Activated CD4-positive, alpha-beta T cell treated with anti-CD3 and anti-CD28 coated beads, Interleukin-2, amount 10 ng/mL, durations not matched to agents 24 days and 14 days (primary cell): ENCODE measurements around the gene DAO. TPM values are rescaled to one million over a fixed set of nuclear protein-coding genes. Genes with fewer than 3 reads are reported as not detected.
"Not testable (repeated sequence)": the region's sequence is repeated elsewhere in the genome, so short reads cannot be mapped to it uniquely, and the experiment has no call there.

Experiments
- DNase-seq: peaks from one replicate; pipeline ENCODE4 v3.0.0; 2022
- H3K27ac Mint-ChIP-seq: one replicate; pipeline ENCODE4 v1.8.0; 2022; ENCODE audit warnings: mild to moderate bottlenecking, mixed read lengths
- H3K27me3 Mint-ChIP-seq: one replicate; pipeline ENCODE4 v1.8.0; 2022; ENCODE audit warnings: mixed read lengths
- H3K36me3 Mint-ChIP-seq: one replicate; pipeline ENCODE4 v1.8.0; 2022; ENCODE audit warnings: low read depth, mild to moderate bottlenecking, mixed read lengths
- H3K4me1 Mint-ChIP-seq: one replicate; pipeline ENCODE4 v1.8.0; 2021; ENCODE audit warnings: mixed read lengths
- H3K4me3 Mint-ChIP-seq: one replicate; pipeline ENCODE4 v1.8.0; 2022; ENCODE audit warnings: mild to moderate bottlenecking, moderate library complexity, mixed read lengths
- H3K9me3 Mint-ChIP-seq: one replicate; pipeline ENCODE4 v1.8.0; 2021; ENCODE audit warnings: mixed read lengths
- intact Hi-C: fragments of 100-400 bp; cut with micrococcal nuclease; formaldehyde crosslinking; loops from one replicate; pipeline ENCODE4 v1.15.1; 2023
- total RNA-seq: library from RNA; stranded (reverse); gene quantifications from 2 replicates; pipeline ENCODE4 v1.2.3, GENCODE V29; 2022

DAO gene
- total RNA-seq, 1 donor from 2014 or later = not detected

DNA sequence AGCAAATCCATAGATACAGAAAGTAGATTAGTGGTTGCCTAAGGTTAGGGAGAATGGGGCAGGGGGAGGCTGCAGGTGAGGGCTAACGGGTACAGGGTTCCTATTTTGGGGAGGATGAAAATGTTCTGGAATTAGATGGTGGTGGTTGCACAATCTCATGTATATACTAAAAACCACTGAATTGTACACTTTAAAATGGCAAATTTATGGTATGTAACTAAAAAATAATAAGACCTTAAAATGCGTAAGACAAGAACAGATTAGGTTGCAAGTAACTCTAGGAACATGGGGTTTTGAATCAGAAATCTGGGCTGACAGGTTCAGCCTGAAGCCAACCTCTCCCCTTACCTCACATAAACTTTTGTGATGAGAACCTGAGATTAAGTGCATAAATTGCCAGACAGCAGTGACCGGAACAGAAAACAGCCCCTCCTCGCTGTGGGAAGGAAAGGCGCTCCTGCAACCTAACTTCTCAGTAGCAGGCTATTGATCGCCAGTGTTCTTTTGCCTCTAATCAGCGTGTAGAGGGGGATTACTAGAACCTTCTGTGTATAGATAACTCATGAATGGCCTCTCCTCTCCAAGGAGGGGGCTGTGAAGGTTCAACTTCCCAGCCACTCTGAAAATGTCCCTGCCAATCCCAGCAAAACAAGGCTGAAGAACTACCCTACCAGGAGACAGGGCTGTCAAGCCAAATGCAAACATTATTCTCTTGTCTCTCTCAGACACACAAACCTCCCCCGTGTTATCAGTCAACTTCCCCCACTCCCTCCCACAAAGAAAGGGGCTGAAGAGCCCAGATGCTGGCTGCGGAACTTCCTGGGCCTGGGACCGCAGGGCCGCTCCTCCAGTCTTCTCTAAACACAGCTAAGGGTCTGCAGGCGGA lies 24.4 kb upstream of the DAO start:
- H3K4me3 Mint-ChIP-seq = peak overlapping the region; percentile 91
- DNase-seq = no peak
- intact Hi-C loops = loop anchor here (1.0 to 5.0 kb wide), 7 partner anchors 17 to 717 kb away; partner anchors contain the start of genes ALKBH2, ISCU, MMAB and MVK
- no peaks in the 10 kb centered on the region for H3K9me3 Mint-ChIP-seq
- H3K27me3 Mint-ChIP-seq = peaks cover 1% of the 10 kb centered on the region
- peaks cover 43% of the 10 kb centered on the region for H3K4me1 Mint-ChIP-seq
- H3K36me3 Mint-ChIP-seq = peaks cover 22% of the 10 kb centered on the region
- peak overlapping the region; percentile 84 for H3K27ac Mint-ChIP-seq

DNA sequence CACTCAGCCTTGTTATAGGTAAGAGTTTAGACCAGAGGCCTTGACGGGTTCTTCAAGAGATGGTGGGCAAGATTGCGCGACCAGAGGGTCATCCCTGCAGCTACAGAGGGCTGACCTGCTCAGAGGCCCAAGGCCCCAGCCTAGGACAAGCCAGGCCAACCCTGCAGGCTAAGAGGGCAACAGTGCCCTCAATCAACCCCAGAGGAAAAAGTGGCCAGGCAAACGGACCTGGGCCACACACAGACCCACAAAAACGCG lies 23.8 kb upstream of the DAO start:
- peaks cover 43% of the 10 kb centered on the region for H3K4me1 Mint-ChIP-seq
- peak overlapping the region; percentile 84 for H3K27ac Mint-ChIP-seq
- peaks cover 1% of the 10 kb centered on the region for H3K27me3 Mint-ChIP-seq
- DNase-seq = no peak
- no peaks in the 10 kb centered on the region for H3K9me3 Mint-ChIP-seq
- peaks cover 22% of the 10 kb centered on the region for H3K36me3 Mint-ChIP-seq
- H3K4me3 Mint-ChIP-seq = peak overlapping the region; percentile 91
- intact Hi-C loops = loop anchor here (1.0 to 5.0 kb wide), 7 partner anchors 18 to 716 kb away; partner anchors contain the start of genes ALKBH2, ISCU, MMAB and MVK

DNA sequence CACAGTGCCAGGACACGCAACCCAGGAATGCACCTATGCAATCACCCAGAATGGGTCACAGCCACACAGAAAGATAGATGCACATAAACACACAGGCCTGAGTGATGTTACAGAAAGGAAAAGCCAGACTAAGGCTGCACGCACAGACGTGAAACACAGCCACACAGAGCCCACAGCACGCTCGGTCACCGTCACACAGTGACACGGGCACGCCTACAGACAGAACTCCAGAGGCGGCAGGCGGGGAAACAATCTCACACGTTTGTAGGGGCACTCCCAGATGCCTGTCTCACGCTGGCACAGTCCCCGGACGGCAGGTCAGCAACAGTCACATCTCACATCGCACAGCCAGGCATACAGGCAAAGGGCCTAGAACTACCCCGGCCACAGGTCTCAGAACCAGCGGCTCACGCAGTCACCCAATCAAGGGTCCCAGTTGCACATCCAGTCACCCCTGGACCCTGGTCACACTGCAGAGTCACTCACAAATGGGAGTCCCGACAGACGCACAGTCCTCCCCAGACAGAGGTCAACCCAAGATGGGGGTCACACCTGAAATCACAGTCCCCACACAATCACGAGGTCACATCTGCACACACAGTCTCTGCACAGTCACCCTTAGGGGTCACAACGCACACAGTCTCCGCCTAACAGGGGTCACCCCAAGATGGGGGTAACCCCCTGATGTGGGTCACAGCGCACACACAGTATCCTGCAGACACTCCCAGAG lies 23.3 kb upstream of the DAO start:
- H3K4me1 Mint-ChIP-seq = peaks cover 43% of the 10 kb centered on the region
- H3K36me3 Mint-ChIP-seq = peaks cover 21% of the 10 kb centered on the region
- peaks cover 1% of the 10 kb centered on the region for H3K27me3 Mint-ChIP-seq
- intact Hi-C loops = loop anchor here (1.0 to 5.0 kb wide), 7 partner anchors 18 to 716 kb away; partner anchors contain the start of genes ALKBH2, ISCU, MMAB and MVK
- peak; percentile 84 for DNase-seq
- peak overlapping the region; percentile 91 for H3K4me3 Mint-ChIP-seq
- H3K9me3 Mint-ChIP-seq = no peaks in the 10 kb centered on the region
- H3K27ac Mint-ChIP-seq = peak overlapping the region; percentile 84

DNA sequence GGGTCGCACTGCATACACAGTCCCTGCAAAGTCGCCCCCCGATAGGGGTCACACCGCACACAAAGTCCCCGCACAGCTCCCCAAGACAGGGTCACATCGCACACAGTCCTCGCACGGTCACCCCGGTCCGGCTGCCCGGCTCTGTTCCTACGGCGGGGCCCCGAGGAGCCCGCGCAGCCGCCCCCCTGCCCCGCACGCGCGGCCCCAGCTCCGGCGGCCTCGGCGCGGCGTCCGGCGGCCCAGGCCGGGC lies 22.8 kb upstream of the DAO start:
- Mint-ChIP-seq H3K27ac (peak overlapping the region; percentile 84), H3K4me3 (peak overlapping the region; percentile 91), H3K27me3 (peaks cover 1% of the 10 kb centered on the region), H3K36me3 (peaks cover 18% of the 10 kb centered on the region), H3K9me3 (no peaks in the 10 kb centered on the region), H3K4me1 (peaks cover 43% of the 10 kb centered on the region)
- DNase-seq = no peak
- intact Hi-C loops = loop anchor here (2.0 to 5.0 kb wide), 5 partner anchors 35 to 715 kb away; partner anchors contain the start of genes ISCU, MMAB, MVK and USP30

DNA sequence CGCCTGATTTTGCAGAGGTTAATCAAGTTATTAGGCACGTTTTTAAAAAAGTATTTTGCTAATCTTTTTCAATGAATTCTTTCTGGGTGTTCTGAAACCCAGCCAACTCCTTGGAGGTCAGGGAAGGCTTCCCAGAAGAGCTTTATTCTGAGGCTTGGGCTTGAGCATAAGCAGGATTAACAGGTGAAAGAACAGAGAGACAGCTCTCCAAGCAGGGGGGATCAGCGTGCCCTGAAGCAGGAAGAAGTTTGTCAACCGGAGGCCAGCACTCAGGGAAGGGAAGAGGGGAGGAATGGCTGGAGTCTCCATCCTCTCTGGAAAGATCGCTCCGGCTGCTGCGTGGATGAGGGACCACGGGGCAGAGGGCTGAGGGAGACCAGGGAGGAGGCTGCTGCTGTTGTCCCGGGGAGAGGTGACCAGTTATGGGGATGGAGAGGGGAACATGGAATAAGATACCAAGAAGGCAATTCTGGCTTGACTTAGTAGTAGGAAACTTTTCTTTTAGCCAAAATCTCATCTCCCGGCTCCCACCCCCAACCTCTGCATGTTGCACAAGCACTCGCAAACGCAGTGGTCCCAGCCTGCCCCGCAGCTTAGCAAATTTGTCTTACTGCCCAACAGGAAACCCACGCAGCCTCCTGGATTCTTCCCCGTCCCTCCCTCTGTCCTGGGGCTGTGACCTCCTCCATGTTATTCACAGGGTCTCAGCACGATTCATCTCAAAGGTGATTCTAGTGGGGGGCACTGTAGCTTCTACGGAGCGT lies 21.4 kb upstream of the DAO start:
- Mint-ChIP-seq H3K4me1 (peaks cover 41% of the 10 kb centered on the region), H3K36me3 (peaks cover 13% of the 10 kb centered on the region), H3K4me3 (peak overlapping the region; percentile 90), H3K27me3 (peaks cover 1% of the 10 kb centered on the region), H3K9me3 (no peaks in the 10 kb centered on the region), H3K27ac (peak overlapping the region; percentile 91)
- intact Hi-C loops = loop anchor here (5.0 kb wide), 3 partner anchors 36 to 714 kb away; partner anchors contain the start of genes MMAB and MVK
- DNase-seq = peak; percentile 68

DNA sequence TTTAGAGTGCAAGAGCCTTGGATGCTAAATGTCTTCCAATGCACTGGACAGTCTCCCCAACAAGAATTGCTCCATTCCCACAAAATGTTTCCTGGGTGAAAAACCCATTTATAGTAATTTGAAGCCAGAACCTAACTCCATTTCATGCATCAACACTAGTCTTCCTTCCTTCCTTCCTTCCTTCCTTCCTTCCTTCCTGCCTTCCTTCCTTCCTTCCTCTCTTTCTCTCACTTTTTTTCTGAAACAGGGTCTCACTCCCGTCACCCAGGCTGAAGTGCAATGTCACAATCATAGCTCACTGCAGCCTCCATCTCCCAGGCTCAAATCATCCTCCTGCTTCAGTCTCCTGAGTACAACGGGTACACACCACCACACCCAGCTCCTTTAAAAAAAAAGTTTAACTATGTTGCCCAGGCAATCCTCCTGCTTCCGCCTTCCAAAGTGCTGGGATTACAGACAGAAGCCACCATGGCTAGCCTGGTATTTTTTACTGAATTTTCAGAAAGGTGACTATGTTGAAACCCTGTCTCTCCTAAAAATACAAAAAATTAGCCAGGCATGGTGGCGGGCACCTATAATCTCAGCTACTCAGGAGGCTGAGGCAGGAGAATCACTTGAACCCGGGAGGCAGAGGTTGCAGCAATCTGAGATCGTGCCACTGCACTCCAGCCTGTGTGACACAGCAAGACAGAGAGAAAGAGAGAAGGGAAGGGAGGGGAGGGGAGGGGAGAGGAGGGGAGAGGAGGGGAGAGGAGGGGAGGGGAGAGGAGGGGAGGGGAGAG lies 20.6 kb upstream of the DAO start:
- not testable (repeated sequence) for H3K9me3 Mint-ChIP-seq, H3K27me3 Mint-ChIP-seq, DNase-seq, H3K36me3 Mint-ChIP-seq
- H3K4me3 Mint-ChIP-seq = peak overlapping the region; percentile 90
- peaks cover 39% of the 10 kb centered on the region for H3K4me1 Mint-ChIP-seq
- intact Hi-C loops = loop anchor here (5.0 kb wide), 3 partner anchors 37 to 713 kb away; partner anchors contain the start of genes MMAB and MVK
- peak overlapping the region; percentile 17 for H3K27ac Mint-ChIP-seq

DNA sequence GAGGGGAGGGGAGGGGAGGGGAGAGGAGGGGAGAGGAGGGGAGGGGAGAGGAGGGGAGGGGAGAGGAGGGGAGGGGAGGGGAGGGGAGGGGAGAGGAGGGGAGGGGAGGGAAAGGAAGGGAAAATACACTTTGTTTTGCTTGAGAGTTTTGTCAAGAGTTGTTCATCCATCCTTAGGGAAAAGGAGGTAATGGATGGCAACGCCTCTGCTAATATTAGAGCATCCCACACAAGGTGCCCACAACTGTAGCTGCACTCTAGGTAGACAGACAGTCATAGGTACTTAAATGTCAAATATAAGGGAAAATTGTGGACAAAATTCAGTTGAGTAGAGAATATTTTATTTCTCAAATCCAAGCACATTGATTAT lies 20.0 kb upstream of the DAO start:
- H3K4me1 Mint-ChIP-seq = peaks cover 36% of the 10 kb centered on the region
- H3K4me3 Mint-ChIP-seq = no peak overlapping the region
- H3K36me3 Mint-ChIP-seq = peaks cover 5% of the 10 kb centered on the region
- DNase-seq = no peak
- H3K27ac Mint-ChIP-seq = no peak overlapping the region
- intact Hi-C loops = loop anchor here (5.0 kb wide), 3 partner anchors 38 to 712 kb away; partner anchors contain the start of genes MMAB and MVK
- no peaks in the 10 kb centered on the region for H3K9me3 Mint-ChIP-seq
- H3K27me3 Mint-ChIP-seq = peaks cover 4% of the 10 kb centered on the region

DNA sequence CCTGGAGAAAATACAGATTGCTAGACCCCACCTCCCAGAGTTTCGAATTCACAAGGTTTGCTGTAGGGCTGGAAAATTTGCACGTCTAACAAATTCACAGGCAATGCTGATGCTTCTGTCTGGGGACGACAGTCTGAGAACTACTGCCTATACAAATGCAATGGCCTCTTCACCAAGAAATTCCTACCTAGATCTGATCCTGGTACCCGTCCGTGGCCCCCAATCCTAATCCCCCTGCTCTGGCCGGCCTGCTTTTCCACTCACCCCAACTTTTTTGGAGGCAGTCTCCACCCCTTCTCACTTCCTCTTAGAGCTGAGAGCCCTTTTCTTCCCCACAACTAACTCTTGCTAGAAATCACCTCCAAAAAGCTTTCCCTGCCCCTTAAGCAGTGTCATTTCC lies 19.4 kb upstream of the DAO start:
- peaks cover 4% of the 10 kb centered on the region for H3K27me3 Mint-ChIP-seq
- H3K4me1 Mint-ChIP-seq = peaks cover 32% of the 10 kb centered on the region
- H3K9me3 Mint-ChIP-seq = no peaks in the 10 kb centered on the region
- DNase-seq = no peak
- intact Hi-C loops = no loop called here
- peaks cover 1% of the 10 kb centered on the region for H3K36me3 Mint-ChIP-seq
- no peak overlapping the region for H3K4me3 Mint-ChIP-seq
- no peak overlapping the region for H3K27ac Mint-ChIP-seq

DNA sequence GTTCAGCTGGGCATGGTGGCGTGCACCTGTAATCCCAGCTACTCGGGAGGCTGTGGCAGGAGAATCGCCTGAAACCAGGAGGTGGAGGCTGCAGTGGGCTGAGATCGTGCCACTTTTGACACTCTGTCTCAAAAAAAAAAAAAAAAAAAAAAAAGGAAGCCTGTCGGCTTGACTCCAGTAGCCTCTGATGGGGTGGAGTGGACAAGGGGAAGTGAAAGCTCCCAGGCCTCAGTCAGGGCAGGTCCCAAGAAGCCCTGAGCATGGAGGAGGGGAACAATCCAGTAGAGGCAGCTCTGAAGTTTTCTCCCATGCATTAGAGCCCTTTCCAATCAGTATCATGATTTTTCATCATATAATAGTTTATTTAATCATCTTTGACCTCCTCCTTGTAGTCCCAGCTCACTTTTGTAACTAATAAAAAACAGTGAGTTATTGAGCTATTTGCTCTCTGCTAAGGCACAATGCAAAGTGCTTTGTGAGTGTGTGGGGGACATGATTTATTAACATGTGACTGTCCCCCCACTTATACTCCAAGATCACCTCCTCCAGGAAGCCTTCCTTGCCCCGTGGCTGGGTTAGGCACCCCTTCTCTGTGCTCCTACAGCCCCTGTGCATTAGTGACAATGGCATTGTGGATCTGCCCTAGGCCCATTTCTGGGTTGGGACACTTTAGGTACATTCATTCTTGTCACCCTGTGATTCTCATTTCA lies 17.9 kb upstream of the DAO start:
- Mint-ChIP-seq H3K4me3 (no peak overlapping the region), H3K36me3 (no peaks in the 10 kb centered on the region), H3K9me3 (no peaks in the 10 kb centered on the region), H3K27ac (no peak overlapping the region), H3K27me3 (peaks cover 4% of the 10 kb centered on the region), H3K4me1 (peaks cover 17% of the 10 kb centered on the region)
- intact Hi-C loops = no loop called here
- no peak for DNase-seq

DNA sequence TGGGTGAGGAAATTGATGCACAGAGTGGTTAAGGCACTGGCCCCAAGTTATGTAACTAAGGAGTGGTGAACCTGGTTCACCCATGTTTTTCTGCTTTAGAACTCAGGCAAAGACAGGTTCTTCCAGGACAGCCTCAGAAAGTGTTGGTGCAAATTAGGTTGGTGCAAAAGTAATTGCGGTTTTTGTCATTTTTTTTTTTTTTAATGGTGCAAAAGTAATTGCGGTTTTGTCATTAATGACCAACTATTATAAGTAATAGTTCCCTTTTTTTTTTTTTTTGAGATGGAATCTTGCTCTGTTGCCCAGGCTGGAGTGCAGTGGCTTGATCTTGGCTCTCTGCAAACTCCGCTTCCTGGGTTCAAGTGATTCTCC lies 17.3 kb upstream of the DAO start:
- Mint-ChIP-seq H3K4me3 (no peak overlapping the region), H3K36me3 (no peaks in the 10 kb centered on the region), H3K27me3 (peaks cover 4% of the 10 kb centered on the region), H3K9me3 (no peaks in the 10 kb centered on the region), H3K4me1 (peaks cover 17% of the 10 kb centered on the region), H3K27ac (no peak overlapping the region)
- DNase-seq = no peak
- intact Hi-C loops = no loop called here

DNA sequence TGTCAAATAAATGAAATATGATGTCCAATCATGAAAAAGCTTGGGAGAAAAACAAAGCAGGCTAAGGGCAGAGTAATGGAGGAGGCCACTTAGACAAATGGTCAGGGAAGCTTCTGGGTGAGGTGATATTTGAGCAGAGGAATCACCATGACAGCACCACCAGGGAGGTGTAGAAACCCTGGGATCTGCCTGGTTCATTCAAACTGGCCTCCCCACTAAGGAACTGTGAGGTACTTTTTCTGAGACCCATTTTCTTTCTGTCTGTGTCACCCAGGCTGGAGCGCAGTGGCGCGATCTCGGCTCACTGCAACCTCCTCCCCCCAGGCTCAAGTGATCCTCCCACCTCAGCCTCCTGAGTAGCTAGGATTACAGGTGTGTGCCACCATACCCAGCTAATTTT lies 14.7 kb upstream of the DAO start:
- Mint-ChIP-seq H3K9me3 (no peaks in the 10 kb centered on the region), H3K36me3 (no peaks in the 10 kb centered on the region), H3K4me3 (no peak overlapping the region), H3K4me1 (peaks cover 5% of the 10 kb centered on the region), H3K27ac (no peak overlapping the region), H3K27me3 (peaks cover 4% of the 10 kb centered on the region)
- no peak for DNase-seq
- intact Hi-C loops = no loop called here

DNA sequence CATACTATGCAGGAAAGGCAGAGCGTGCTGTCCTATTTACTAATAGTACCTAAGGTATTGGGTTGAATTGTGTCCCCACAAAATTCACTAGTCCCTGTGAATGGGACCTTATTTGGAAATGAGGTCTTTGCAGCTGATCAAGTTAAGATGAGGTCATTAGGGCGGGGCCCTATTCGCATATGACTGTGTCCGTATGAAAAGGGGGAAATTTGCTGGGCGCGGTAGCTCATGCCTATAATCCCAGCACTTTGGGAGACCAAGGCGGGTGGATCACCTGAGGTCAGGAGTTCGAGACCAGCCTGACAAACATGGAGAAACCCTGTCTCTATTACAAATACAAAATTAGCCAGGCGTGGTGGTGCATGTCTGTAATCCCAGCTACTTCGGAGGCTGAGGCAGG lies 13.8 kb upstream of the DAO start:
- DNase-seq, intact Hi-C loops, H3K27ac Mint-ChIP-seq, H3K4me3 Mint-ChIP-seq, H3K9me3 Mint-ChIP-seq, H3K36me3 Mint-ChIP-seq, H3K27me3 Mint-ChIP-seq, H3K4me1 Mint-ChIP-seq: not testable (repeated sequence)

DNA sequence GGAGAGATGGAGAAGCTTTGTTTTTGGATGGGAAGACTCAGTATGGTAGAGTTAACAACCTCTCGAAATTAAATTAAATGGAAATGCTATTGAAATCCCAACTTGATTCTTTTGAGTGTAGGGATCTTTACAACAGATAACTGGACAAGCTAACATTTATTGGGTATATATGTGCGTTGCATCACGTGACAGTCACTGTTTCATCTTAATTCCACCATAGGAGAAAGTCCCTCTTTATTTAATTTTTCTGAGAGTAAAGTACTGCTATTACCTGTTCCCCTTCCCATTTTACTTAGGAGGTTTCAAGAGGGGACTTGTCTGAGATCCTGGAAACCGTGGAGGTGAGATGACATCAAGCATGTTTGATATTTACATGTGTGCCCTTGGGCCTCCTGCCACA lies 11.1 kb upstream of the DAO start:
- H3K4me3 Mint-ChIP-seq = no peak overlapping the region
- H3K27ac Mint-ChIP-seq = no peak overlapping the region
- H3K36me3 Mint-ChIP-seq = no peaks in the 10 kb centered on the region
- intact Hi-C loops = no loop called here
- H3K9me3 Mint-ChIP-seq = no peaks in the 10 kb centered on the region
- no peaks in the 10 kb centered on the region for H3K4me1 Mint-ChIP-seq
- peaks cover 2% of the 10 kb centered on the region for H3K27me3 Mint-ChIP-seq
- no peak for DNase-seq
